K562 (cell line): ENCODE results near the gene IL10RB. TPM values are rescaled to one million over a fixed set of nuclear protein-coding genes. Genes with fewer than 3 reads are reported as not detected.

ENCODE experiments used
- ILF3 ChIP-seq: fragments of 450-650 bp; IDR thresholded peaks from 2 replicates; pipeline ENCODE4 v1.6.1; 2018; ENCODE audit warnings: antibody characterized with exemption, mild to moderate bottlenecking, moderate library complexity, borderline replicate concordance
- RAD21 ChIP-seq, 2 experiments: fragments of 250-450 bp in 1 of 2; fragments of 450-650 bp in 1 of 2; sonication (Bioruptor Pico) in 1 of 2; formaldehyde crosslinking in 1 of 2; IDR thresholded peaks in 1 of 2; conservative IDR thresholded peaks in 1 of 2; 2 replicates each; pipeline versions ENCODE4 v1.4.0 to v1.8.0; 2020 to 2022; ENCODE audit warnings: mild to moderate bottlenecking in 2 of 2, moderate library complexity in 1 of 2
- ZBTB40 ChIP-seq, 2 experiments: fragments of 450-650 bp in 1 of 2; sonication (generic) in 1 of 2; formaldehyde crosslinking in 1 of 2; IDR thresholded peaks; 2 replicates each; pipeline versions ENCODE4 v1.7.1 to v1.9.0; 2016 to 2022; ENCODE audit warnings: inconsistent platforms in 1 of 2, mild to moderate bottlenecking in 1 of 2, missing genetic modification reagents in 1 of 2
- ZNF174 ChIP-seq: fragments of 250-450 bp; sonication (Bioruptor Pico); IDR thresholded peaks from 2 replicates; pipeline ENCODE4 v1.4.0; 2020; ENCODE audit warnings: mild to moderate bottlenecking
- ZNF280A ChIP-seq: fragments of 450-650 bp; IDR thresholded peaks from 2 replicates; pipeline ENCODE4 v1.6.1; 2018; ENCODE audit warnings: mild to moderate bottlenecking, low read depth; ENCODE audit not compliant: partially characterized antibody
- ZNF76 ChIP-seq: fragments of 250-450 bp; sonication (Bioruptor Pico); IDR thresholded peaks from 2 replicates; pipeline ENCODE4 v1.4.0; 2020; ENCODE audit warnings: mild to moderate bottlenecking, moderate library complexity, borderline replicate concordance
- polyA plus RNA-seq, 8 experiments: library from polyadenylated mRNA; depleted of rRNA in 4 of 8; stranded (reverse) in 5 of 8; unstranded in 3 of 8; fragments of >200 nt; fragmentation: Nextera tagmentation in 2 of 8; fragmentation: Illumina TruSeq in 1 of 8; extraction: Ambion mirVana in 2 of 8; extraction: Trizol in 1 of 8; gene quantifications; 2 replicates each; pipeline versions ENCODE4 v1.2.1 to v1.2.3, GENCODE V29; 2011 to 2014; ENCODE audit warnings: inconsistent platforms in 1 of 8, missing spikeins in 1 of 8
- total RNA-seq, 7 experiments: library from RNA; depleted of rRNA in 6 of 7; stranded (reverse); fragments of >200 nt in 6 of 7; fragmentation: Illumina TruSeq in 2 of 7; extraction: Trizol in 2 of 7; gene quantifications; 2 replicates each; pipeline versions ENCODE4 v1.2.1 to v1.2.3, GENCODE V29; 2011 to 2021; ENCODE audit warnings: low replicate concordance in 1 of 7

The IL10RB gene
- total and polyA plus RNA-seq, 9 of the 15 experiments (the other 6 are each of a cell fraction or from before 2014, with no cell fraction given), result 10.9 to 33.8 (median 23.0) TPM

GRCh38 chr21:33259428-33259827, 6.7 kb upstream of the IL10RB start (continued):
- TF ChIP-seq ZBTB40 (IDR thresholded peaks at IDR 0.05) (no peak), ZBTB40 (CRISPR knock-in tag; IDR thresholded peaks at IDR 0.05) (no peak), ZNF76 (CRISPR knock-in tag) (no peak), ILF3 (no peak), ZNF280A (no peak), ZNF174 (CRISPR knock-in tag) (no peak), RAD21 (CRISPR knock-in tag; conservative IDR thresholded peaks at IDR 0.05 in 1 of 2, IDR thresholded peaks at IDR 0.05 in 1 of 2) (no peak)
- TF ChIP-seq, all 486 proteins: peak for 0
